Lung (tissue), 12 donors: Measurements from ENCODE around the gene STRA6. TPM values are rescaled to one million over a fixed set of nuclear protein-coding genes. Genes with fewer than 3 reads are reported as not detected.

Experiments
- ATAC-seq: fragments of 200-7000 bp; cut with Tn5 transposase; one replicate; pipeline ENCODE4 v1.9.1; 2020; ENCODE audit warnings: moderate number of reproducible peaks; ENCODE audit not compliant: insufficient read depth, low FRiP score
- DNase-seq, 3 donors: peaks; one replicate each; pipeline ENCODE4 v3.0.0-alpha.2; 2013 to 2017
- H3K27ac ChIP-seq, 2 donors: one replicate each; pipeline ENCODE4 v1.5.1; 2013; ENCODE audit warnings: mild to moderate bottlenecking in 2 of 2, moderate library complexity in 2 of 2, control low read depth in 1 of 2, inconsistent platforms in 1 of 2, low read depth in 1 of 2, low read length in 1 of 2
- H3K27me3 ChIP-seq, 3 donors: one replicate each; pipeline ENCODE4 v1.5.1; 2013; ENCODE audit warnings: low read length in 2 of 3; ENCODE audit not compliant: control insufficient read depth in 3 of 3, insufficient read depth in 3 of 3
- H3K36me3 ChIP-seq, 4 donors: one replicate each; pipeline ENCODE4 v1.5.1; 2013; ENCODE audit warnings: low read length in 4 of 4, mild to moderate bottlenecking in 1 of 4, moderate library complexity in 1 of 4; ENCODE audit not compliant: control insufficient read depth in 4 of 4, insufficient read depth in 4 of 4
- H3K4me1 ChIP-seq, 5 donors: one replicate each; pipeline ENCODE4 v1.5.1; 2013; ENCODE audit warnings: low read length in 5 of 5, mild to moderate bottlenecking in 2 of 5, moderate library complexity in 1 of 5; ENCODE audit not compliant: control insufficient read depth in 5 of 5, insufficient read depth in 5 of 5
- H3K4me3 ChIP-seq: one replicate; pipeline ENCODE4 v1.5.1; 2013; ENCODE audit warnings: mild to moderate bottlenecking, control low read depth, moderate library complexity
- H3K9ac ChIP-seq, 2 donors: one replicate each; pipeline ENCODE4 v1.5.1; 2013; ENCODE audit warnings: low read length in 2 of 2, control low read depth in 1 of 2; ENCODE audit not compliant: insufficient read depth in 1 of 2
- H3K9me3 ChIP-seq, 4 donors: one replicate each; pipeline ENCODE4 v1.5.1; 2013; ENCODE audit warnings: low read length in 3 of 4, mild to moderate bottlenecking in 1 of 4, moderate library complexity in 1 of 4; ENCODE audit not compliant: control insufficient read depth in 4 of 4, insufficient read depth in 3 of 4
- CTCF ChIP-seq: IDR thresholded peaks from 2 replicates; pipeline ENCODE4 v1.5.1; 2012; ENCODE audit warnings: mild to moderate bottlenecking; ENCODE audit errors: control extremely low read depth, extremely low read depth
- WGBS, 2 donors: extraction: QIAGEN DNeasy Blood & Tissue Kit; methylation state at CpG; one replicate each; pipeline ENCODE4 v1.1.7; 2013; 5-methylcytosine and 5-hydroxymethylcytosine counted together
- polyA plus RNA-seq, 2 donors: library from polyadenylated mRNA; stranded (reverse); fragments of 200-250 nt; gene quantifications; one replicate each; pipeline ENCODE4 v1.2.1, GENCODE V29; 2013
- total RNA-seq, 2 donors: library from RNA; depleted of rRNA in 1 of 2; stranded (reverse); fragments of >200 nt in 1 of 2; gene quantifications; one replicate each; pipeline ENCODE4 v1.2.1, GENCODE V29; 2014 to 2021
- donor health status: control.
- donor health status: control.
- donor health status: Bipolar disorder and iron deficiency.
- donor health status: healthy.
- donor health status: DM: yes; HTN: yes; CAD: no.

STRA6 gene
- total and polyA plus RNA-seq, 4 donors: 0.40 to 2.6 (median 0.78) TPM

- Histone ChIP-seq H3K4me3 (no peak overlapping the region), H3K27ac (peak overlapping the region in 1 of 2 donors; percentile 28), H3K27me3 (no peaks in the 10 kb centered on the region), H3K9ac (no peak overlapping the region), H3K4me1 (peaks cover 0 to 26% (median 20%) of the 10 kb centered on the region in 5 donors), H3K9me3 (no peaks in the 10 kb centered on the region), H3K36me3 (no peaks in the 10 kb centered on the region)
- WGBS, 2 donors: 1 to 8% methylated on average over 5 of the region's 5 CpGs
- peak; percentile 38 for ATAC-seq
- TF ChIP-seq CTCF: peak; percentile 29
- DNase-seq: peak; percentile 66 to 84 (median 73)
Observed at GRCh38 chr15:74240002-74240568, 37.5 kb upstream of the STRA6 start.

- TF ChIP-seq CTCF: no peak
Observed at GRCh38 chr15:74239051-74239705, 36.6 kb upstream of the STRA6 start.

GRCh38 chr15:74235962-74236361 lies 33.4 kb upstream of the STRA6 start, which contains the start of gene CCDC33:
Gene CCDC33 (plus strand): TSS chr15:74236326. CDS start chr15:74236720, 394 bp downstream.
- Histone ChIP-seq H3K36me3 (no peaks in the 10 kb centered on the region), H3K27ac (no peak within 1 kb of the TSS), H3K9me3 (no peaks in the 10 kb centered on the region), H3K4me3 (no peak within 1 kb of the TSS), H3K4me1 (peaks cover 0 to 32% (median 21%) of the 10 kb centered on the region in 5 donors), H3K27me3 (no peaks in the 10 kb centered on the region), H3K9ac (no peak within 1 kb of the TSS)
- 32 to 43% methylated on average over 6 of the region's 6 CpGs for WGBS, 2 donors
- DNase-seq: no peak
- no peak for ATAC-seq
- TF ChIP-seq CTCF: no peak

More at GRCh38 chr15:74239051-74239705, 36.6 kb upstream of the STRA6 start:
- no peak for ATAC-seq
- Histone ChIP-seq H3K4me3 (no peak overlapping the region), H3K9me3 (no peaks in the 10 kb centered on the region), H3K27ac (no peak overlapping the region), H3K9ac (no peak overlapping the region), H3K4me1 (peaks cover 0 to 28% (median 24%) of the 10 kb centered on the region in 5 donors), H3K27me3 (no peaks in the 10 kb centered on the region), H3K36me3 (no peaks in the 10 kb centered on the region)
- WGBS, 2 donors: 83% methylated on average over 6 of the region's 6 CpGs
- DNase-seq: no peak
